ENCODE measurements around the gene SMIM29.
A peak's percentile ranks its signal among the peaks of the same experiment; 100 is the strongest.
"Not testable (repeated sequence)": the region's sequence is repeated elsewhere in the genome, so short reads cannot be mapped to it uniquely, and the experiment has no call there.

SMIM29 gene

DNA sequence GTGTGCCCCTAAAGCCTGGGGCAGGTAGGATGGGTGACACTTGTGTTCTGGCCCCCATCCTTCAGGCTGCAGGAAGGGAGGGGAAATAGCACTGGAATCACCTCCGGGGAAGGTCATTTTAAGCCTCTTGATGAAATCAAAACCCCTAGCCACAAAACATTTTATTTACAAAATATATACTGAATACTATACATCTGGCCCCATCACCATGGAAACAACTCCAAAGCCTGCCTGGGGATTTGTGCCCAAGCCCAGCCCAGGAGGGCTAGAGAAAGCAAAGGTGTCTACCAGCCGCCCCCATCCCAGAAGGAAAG is 2.6 kb downstream of the SMIM29 start:
- DNase-seq (ENCODE audit: extremely low read depth, low read depth), result no peak
- TF ChIP-seq, protein P1, sequence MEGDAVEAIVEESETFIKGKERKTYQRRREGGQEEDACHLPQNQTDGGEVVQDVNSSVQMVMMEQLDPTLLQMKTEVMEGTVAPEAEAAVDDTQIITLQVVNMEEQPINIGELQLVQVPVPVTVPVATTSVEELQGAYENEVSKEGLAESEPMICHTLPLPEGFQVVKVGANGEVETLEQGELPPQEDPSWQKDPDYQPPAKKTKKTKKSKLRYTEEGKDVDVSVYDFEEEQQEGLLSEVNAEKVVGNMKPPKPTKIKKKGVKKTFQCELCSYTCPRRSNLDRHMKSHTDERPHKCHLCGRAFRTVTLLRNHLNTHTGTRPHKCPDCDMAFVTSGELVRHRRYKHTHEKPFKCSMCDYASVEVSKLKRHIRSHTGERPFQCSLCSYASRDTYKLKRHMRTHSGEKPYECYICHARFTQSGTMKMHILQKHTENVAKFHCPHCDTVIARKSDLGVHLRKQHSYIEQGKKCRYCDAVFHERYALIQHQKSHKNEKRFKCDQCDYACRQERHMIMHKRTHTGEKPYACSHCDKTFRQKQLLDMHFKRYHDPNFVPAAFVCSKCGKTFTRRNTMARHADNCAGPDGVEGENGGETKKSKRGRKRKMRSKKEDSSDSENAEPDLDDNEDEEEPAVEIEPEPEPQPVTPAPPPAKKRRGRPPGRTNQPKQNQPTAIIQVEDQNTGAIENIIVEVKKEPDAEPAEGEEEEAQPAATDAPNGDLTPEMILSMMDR (IDR thresholded peaks at IDR 0.05; ENCODE audit: low read depth, low read length), result no peak

DNA sequence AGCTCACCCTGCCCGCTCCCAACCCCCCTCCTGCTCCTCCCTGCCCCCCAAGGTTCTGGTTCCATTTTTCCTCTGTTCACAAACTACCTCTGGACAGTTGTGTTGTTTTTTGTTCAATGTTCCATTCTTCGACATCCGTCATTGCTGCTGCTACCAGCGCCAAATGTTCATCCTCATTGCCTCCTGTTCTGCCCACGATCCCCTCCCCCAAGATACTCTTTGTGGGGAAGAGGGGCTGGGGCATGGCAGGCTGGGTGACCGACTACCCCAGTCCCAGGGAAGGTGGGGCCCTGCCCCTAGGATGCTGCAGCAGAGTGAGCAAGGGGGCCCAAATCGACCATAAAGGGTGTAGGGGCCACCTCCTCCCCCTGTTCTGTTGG is 3.1 kb downstream of the SMIM29 start:
- not testable (repeated sequence) for DNase-seq (ENCODE audit: extremely low read depth, low read depth)

DNA sequence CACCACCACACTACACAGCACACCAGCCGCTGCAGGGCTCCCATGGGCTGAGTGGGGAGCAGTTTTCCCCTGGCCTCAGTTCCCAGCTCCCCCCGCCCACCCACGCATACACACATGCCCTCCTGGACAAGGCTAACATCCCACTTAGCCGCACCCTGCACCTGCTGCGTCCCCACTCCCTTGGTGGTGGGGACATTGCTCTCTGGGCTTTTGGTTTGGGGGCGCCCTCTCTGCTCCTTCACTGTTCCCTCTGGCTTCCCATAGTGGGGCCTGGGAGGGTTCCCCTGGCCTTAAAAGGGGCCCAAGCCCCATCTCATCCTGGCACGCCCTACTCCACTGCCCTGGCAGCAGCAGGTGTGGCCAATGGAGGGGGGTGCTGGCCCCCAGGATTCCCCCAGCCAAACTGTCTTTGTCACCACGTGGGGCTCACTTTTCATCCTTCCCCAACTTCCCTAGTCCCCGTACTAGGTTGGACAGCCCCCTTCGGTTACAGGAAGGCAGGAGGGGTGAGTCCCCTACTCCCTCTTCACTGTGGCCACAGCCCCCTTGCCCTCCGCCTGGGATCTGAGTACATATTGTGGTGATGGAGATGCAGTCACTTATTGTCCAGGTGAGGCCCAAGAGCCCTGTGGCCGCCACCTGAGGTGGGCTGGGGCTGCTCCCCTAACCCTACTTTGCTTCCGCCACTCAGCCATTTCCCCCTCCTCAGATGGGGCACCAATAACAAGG is 3.6 kb downstream of the SMIM29 start:
- DNase-seq (ENCODE audit: extremely low read depth, low read depth), result not testable (repeated sequence)

DNA sequence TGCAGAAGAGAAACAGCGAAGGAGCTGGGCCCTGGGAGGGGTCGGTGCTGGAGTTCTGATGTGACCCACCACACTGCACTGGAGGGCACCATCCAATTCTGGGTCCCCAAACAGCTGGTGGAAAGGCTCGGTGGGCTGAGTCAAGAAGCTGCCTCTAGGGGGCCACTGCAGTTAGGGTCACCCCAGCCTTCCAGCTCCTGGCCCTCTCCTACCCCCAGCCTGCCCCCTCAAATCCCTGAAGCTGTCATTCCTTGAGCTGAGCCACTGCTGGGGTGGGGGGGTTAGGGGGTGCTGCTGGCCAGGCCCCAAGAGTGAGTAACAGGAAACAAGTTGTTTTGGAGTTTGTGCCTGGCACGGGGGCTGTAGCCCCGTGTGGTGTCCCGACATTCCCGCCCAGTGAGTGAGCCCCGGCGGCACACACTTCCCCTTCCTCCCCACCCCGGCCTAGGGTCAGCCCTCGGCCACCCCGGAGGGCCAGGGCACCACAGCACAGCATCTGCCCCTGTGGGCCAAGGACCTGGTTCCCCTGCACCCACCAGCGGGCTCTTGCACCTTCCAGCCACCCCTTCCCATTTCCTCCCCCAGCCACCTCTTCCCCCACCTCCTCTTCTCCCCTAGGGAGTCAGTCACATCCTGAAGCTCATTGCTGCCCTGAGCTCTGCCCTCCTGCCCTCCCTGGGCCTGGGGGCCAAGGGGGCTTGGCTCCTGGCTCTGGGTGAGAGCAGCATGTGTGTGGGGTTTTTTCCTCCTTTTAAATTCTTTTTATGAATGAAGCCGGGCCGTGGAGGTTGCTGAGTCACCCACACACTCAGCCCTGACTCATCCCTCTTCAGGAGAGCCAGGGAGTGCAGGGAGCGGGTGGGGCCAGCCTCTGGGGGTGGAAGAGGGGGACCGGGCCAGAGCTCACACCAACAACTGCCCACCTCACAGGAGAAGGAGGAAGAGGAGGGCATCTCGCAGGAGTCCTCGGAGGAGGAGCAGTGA is 4.6 kb downstream of the SMIM29 start:
- DNase-seq (ENCODE audit: extremely low read depth, low read depth), result peak; percentile 63

DNA sequence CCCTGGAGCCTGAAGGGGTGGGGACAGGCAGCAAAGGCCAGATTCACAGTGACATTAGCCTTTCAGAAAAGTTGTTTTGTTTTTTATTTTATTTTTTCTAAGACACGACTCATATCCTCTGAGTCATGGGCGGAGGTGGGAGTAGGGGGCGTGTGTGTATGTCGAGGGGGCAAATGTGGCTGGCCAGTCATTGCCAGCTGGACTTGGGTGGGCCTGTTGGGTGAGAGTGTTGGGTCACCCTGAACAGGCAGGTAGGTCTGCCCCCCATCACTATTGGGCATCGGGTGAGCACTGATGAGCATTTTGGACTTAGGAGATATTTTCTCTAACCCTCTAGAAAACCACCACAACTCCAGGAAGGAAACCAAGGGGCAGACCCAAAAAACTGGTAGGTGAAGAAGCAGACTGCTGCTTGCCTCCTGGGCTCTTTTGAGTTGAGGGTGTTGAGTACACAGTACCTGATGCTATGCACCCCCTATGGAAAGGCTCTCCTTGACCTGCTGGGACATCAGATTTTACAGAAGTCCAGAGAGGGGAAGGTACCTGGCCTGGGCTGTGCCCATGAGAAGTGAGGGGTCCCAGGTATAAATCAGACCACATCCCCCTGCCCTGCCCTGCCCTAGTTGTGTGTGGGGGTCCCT is 5.6 kb downstream of the SMIM29 start:
- DNase-seq (ENCODE audit: extremely low read depth, low read depth), result no peak
- TF ChIP-seq, protein P1 (IDR thresholded peaks at IDR 0.05; ENCODE audit: low read depth, low read length), result no peak

More for the DNA sequence above, 4.6 kb downstream of the SMIM29 start:
- TF ChIP-seq, protein P1 (IDR thresholded peaks at IDR 0.05; ENCODE audit: low read depth, low read length), result peak; percentile 49

DNA sequence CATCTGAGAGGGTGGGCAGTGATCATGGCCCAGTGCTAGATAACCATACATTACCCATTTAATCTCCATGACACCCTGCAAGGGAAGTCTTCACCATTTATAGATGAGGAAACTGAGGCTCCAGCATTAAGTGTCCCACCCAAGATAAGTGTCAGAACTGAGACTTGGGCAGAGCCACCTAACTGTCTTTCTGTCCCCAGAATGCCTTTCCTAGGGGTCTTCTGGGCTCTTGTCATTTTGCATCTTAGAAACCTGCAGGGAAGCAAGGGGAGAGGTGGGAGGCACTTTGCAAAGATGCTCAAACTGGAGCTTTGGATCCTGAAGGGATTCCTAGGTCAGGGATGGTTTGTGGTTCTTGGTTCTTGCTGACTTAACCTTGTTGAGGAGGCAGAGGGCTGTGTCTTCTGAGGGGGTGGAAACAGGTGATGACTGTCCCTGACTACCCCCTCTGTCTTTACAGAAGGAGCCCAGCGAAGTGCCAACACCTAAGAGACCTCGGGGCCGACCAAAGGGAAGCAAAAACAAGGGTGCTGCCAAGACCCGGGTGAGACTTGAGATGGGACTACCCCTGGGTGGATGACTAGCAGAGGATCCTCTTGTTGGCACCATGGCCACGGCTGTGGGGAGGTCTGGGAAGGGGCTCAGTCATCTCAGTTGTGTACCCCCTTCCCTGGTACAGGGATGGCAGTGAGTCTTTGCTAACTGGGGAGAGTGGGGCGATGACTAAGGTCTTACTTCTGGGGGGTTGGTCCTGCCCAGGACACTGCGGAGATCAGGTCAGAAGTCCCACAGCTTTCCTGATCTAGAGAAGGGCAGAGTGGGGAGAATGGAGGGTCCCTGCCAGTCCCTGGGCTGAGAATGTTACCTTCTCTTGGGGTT is 6.3 kb downstream of the SMIM29 start:
- no peak for DNase-seq (ENCODE audit: extremely low read depth, low read depth)
- TF ChIP-seq, protein P1 (IDR thresholded peaks at IDR 0.05; ENCODE audit: low read depth, low read length), result no peak

DNA sequence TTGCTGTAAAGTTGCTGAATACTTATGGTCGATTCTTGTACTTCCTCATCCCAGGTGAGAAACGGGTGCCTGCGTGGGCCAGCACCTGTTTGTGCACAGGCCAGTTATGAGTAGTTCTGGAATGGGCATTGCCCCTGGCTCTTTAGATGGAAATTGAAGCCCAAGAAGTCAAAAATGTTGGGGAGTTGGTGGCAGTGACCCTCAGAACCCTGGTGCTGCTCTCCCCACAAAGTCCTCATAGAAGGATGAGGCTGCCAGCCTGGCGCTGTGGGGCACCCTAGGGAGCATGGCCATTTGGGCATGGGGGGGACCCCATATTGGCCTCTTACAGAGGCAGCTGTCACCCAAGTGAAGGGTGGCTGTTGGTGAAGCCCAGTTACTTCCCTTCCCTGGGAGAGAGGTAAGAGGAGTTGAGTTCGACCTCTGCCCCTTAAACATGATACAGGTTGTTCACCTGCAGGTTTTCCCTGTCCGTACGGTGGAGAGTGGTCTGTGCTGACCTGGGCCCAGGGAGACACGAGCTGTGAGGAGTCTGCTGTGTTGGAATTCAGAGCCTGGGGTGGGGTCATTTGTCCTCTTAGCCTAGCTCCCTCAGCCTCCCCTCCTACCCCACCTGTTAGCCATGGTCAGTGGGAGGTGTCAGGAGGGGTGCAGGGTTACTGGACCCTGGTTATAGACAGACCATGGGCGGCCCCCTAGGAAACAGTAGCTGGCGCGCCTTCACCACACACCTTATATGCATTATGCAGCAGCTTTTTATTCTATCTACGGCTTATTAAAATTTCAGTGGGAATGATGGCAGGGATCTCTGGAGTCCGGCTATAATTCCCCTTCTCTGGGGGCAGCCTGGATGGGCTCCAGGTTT is 7.2 kb downstream of the SMIM29 start:
- no peak for DNase-seq (ENCODE audit: extremely low read depth, low read depth)
- TF ChIP-seq, protein P1 (IDR thresholded peaks at IDR 0.05; ENCODE audit: low read depth, low read length), result no peak

All from AG09319 (cell line).